Tibial nerve (tissue), 4 donors: ENCODE data around the gene TNS3. TPM values are rescaled to one million over a fixed set of nuclear protein-coding genes. Genes with fewer than 3 reads are reported as not detected.

Experiments used
- DNase-seq, 2 donors: peaks; one replicate each; pipeline ENCODE4 v3.0.0-alpha.2; 2019; ENCODE audit warnings: low spot score in 2 of 2
- H3K27ac ChIP-seq, 4 donors: fragments of 200-600 bp; sonication (generic) in 3 of 4; one replicate each; pipeline ENCODE4 v1.5.1; 2017 to 2019; ENCODE audit warnings: mild to moderate bottlenecking in 1 of 4
- H3K27me3 ChIP-seq, 2 donors: fragments of 200-600 bp; sonication (generic) in 1 of 2; one replicate each; pipeline versions ENCODE4 v1.5.1 to v1.6.0; 2017 to 2019
- H3K36me3 ChIP-seq, 3 donors: fragments of 200-600 bp; sonication (generic); one replicate each; pipeline ENCODE4 v1.5.1; 2018 to 2019
- H3K4me1 ChIP-seq, 4 donors: fragments of 200-600 bp; sonication (generic) in 3 of 4; one replicate each; pipeline ENCODE4 v1.5.1; 2017 to 2019
- H3K4me3 ChIP-seq, 4 donors: fragments of 200-600 bp; sonication (generic) in 3 of 4; one replicate each; pipeline ENCODE4 v1.5.1; 2017 to 2019; ENCODE audit warnings: mild to moderate bottlenecking in 1 of 4, moderate library complexity in 1 of 4
- H3K9me3 ChIP-seq, 4 donors: fragments of 200-600 bp; sonication (generic) in 3 of 4; one replicate each; pipeline ENCODE4 v1.5.1; 2017 to 2019
- CTCF ChIP-seq, 5 experiments: fragments of 200-600 bp in 3 of 5; fragments of 450-650 bp in 2 of 5; sonication (generic) in 3 of 5; IDR thresholded peaks; one replicate each; pipeline ENCODE4 v1.5.1; 2016 to 2019; ENCODE audit warnings: antibody characterized with exemption in 5 of 5, mild to moderate bottlenecking in 3 of 5, moderate library complexity in 2 of 5
- EP300 ChIP-seq, 2 donors: sonication (generic); formaldehyde crosslinking; IDR thresholded peaks; one replicate each; pipeline ENCODE4 v1.6.1; 2017; ENCODE audit warnings: antibody characterized with exemption in 2 of 2, mild to moderate bottlenecking in 1 of 2
- POLR2A ChIP-seq, 2 donors: fragments of 450-650 bp; IDR thresholded peaks; one replicate each; pipeline ENCODE4 v1.6.1; 2017; ENCODE audit warnings: antibody characterized with exemption in 2 of 2, mild to moderate bottlenecking in 2 of 2, moderate library complexity in 2 of 2
- WGBS, 2 donors: methylation state at CpG; one replicate each; pipeline ENCODE4 v1.1.5; 2018; 5-methylcytosine and 5-hydroxymethylcytosine counted together
- total RNA-seq, 4 donors: library from RNA; depleted of rRNA; stranded (reverse); fragments of >200 nt; gene quantifications; one replicate each; pipeline ENCODE4 v1.1.0, GENCODE V29; 2016

TNS3 gene
- total RNA-seq, 4 donors from 2014 or later = 118 to 142 (median 133) TPM

- H3K4me1 ChIP-seq = peaks cover 0 to 73% (median 30%) of the 10 kb centered on the region in 4 donors
- no peaks in the 10 kb centered on the region for H3K36me3 ChIP-seq
- 49 to 53% methylated on average over 23 of the region's 23 CpGs for WGBS, 2 donors
- peak overlapping the region in 2 of 4 donors; percentile 58 to 64 for H3K4me3 ChIP-seq
- no peak for DNase-seq
- H3K27ac ChIP-seq = peak overlapping the region; percentile 36 to 79 (median 65)
- H3K9me3 ChIP-seq = no peaks in the 10 kb centered on the region
- no peak for TF ChIP-seq CTCF (IDR thresholded peaks at IDR 0.05)
- H3K27me3 ChIP-seq = no peaks in the 10 kb centered on the region
Measured at GRCh38 chr7:47535704-47536628, 45.9 kb downstream of the TNS3 start.

GRCh38 chr7:47535035-47535703 lies 46.7 kb downstream of the TNS3 start:
- peak overlapping the region in 3 of 4 donors; percentile 36 to 79 (median 69) for H3K27ac ChIP-seq
- H3K36me3 ChIP-seq = no peaks in the 10 kb centered on the region
- TF ChIP-seq EP300 (IDR thresholded peaks at IDR 0.05) (peak in 1 of 2 donors; percentile 34), CTCF (IDR thresholded peaks at IDR 0.05) (no peak)
- no peaks in the 10 kb centered on the region for H3K9me3 ChIP-seq
- H3K4me3 ChIP-seq = no peak overlapping the region
- 31 to 44% methylated on average over 5 of the region's 5 CpGs for WGBS, 2 donors
- no peak for DNase-seq
- peaks cover 0 to 66% (median 30%) of the 10 kb centered on the region in 4 donors for H3K4me1 ChIP-seq
- no peaks in the 10 kb centered on the region for H3K27me3 ChIP-seq

- DNase-seq = no peak
- 61 to 69% methylated on average over 10 of the region's 10 CpGs for WGBS, 2 donors
- Histone ChIP-seq H3K27ac (peak overlapping the region in 1 of 4 donors; percentile 79), H3K27me3 (no peaks in the 10 kb centered on the region), H3K9me3 (no peaks in the 10 kb centered on the region), H3K4me3 (no peak overlapping the region), H3K36me3 (no peaks in the 10 kb centered on the region), H3K4me1 (peaks cover 0 to 60% (median 30%) of the 10 kb centered on the region in 4 donors)
- TF ChIP-seq EP300 (IDR thresholded peaks at IDR 0.05) (no peak), POLR2A (IDR thresholded peaks at IDR 0.05) (no peak), CTCF (IDR thresholded peaks at IDR 0.05) (no peak)
Measured at GRCh38 chr7:47534322-47535034, 47.4 kb downstream of the TNS3 start.

- Histone ChIP-seq H3K36me3 (peaks cover 0 to 18% (median 0%) of the 10 kb centered on the region in 3 donors), H3K9me3 (no peaks in the 10 kb centered on the region), H3K4me1 (peaks cover 0 to 35% (median 20%) of the 10 kb centered on the region in 4 donors), H3K4me3 (no peak overlapping the region), H3K27ac (no peak overlapping the region), H3K27me3 (no peaks in the 10 kb centered on the region)
- TF ChIP-seq POLR2A (IDR thresholded peaks at IDR 0.05) (no peak), CTCF (IDR thresholded peaks at IDR 0.05) (no peak), EP300 (IDR thresholded peaks at IDR 0.05) (no peak)
- WGBS, 2 donors = 80 to 81% methylated on average over 12 to 14 of the region's 17 CpGs
- no peak for DNase-seq
Measured at GRCh38 chr7:47531584-47532492, 50.1 kb downstream of the TNS3 start.
